ENCODE data around the gene FANCC.

The FANCC gene

GRCh38 chr9:95058121-95058785 is 259.3 kb downstream of the FANCC start:
- DNase-seq, result no peak

- no peak for DNase-seq
Measured at GRCh38 chr9:95057101-95057500, 260.4 kb downstream of the FANCC start.

GRCh38 chr9:95055851-95056551 is 261.5 kb downstream of the FANCC start:
- no peak for DNase-seq

- no peak for DNase-seq
Measured at GRCh38 chr9:95055334-95055850, 262.1 kb downstream of the FANCC start.

- no peak for DNase-seq
Measured at GRCh38 chr9:95053611-95054570, 263.6 kb downstream of the FANCC start.

GRCh38 chr9:95049761-95050160 is 267.7 kb downstream of the FANCC start:
- no peak for DNase-seq

Measured in NCI-H526 treated with DMSO at 0.1 percent for 48 hours (cell line).